Lower leg skin (tissue), 4 donors: ENCODE results near the gene TMEM94. TPM values are rescaled to one million over a fixed set of nuclear protein-coding genes. Genes with fewer than 3 reads are reported as not detected.
"Not testable (repeated sequence)": the region's sequence is repeated elsewhere in the genome, so short reads cannot be mapped to it uniquely, and the experiment has no call there.

Experiments used
- DNase-seq, 2 donors: peaks; one replicate each; pipeline ENCODE4 v3.0.0-alpha.2; 2019; ENCODE audit warnings: low spot score in 2 of 2
- H3K4me3 ChIP-seq: fragments of 200-600 bp; sonication (generic); 2 replicates; pipeline ENCODE4 v1.5.1; 2017; ENCODE audit warnings: mild to moderate bottlenecking, low read depth; ENCODE audit not compliant: poor library complexity, severe bottlenecking
- CTCF ChIP-seq, 3 donors: fragments of 450-650 bp; IDR thresholded peaks; one replicate each; pipeline ENCODE4 v1.5.1; 2016; ENCODE audit warnings: antibody characterized with exemption in 3 of 3, mild to moderate bottlenecking in 3 of 3, moderate library complexity in 2 of 3
- POLR2A ChIP-seq, 2 donors: fragments of 450-650 bp; IDR thresholded peaks; one replicate each; pipeline ENCODE4 v1.6.1; 2016 to 2017; ENCODE audit warnings: antibody characterized with exemption in 2 of 2, mild to moderate bottlenecking in 1 of 2, moderate library complexity in 1 of 2
- WGBS, 2 donors: methylation state at CpG; one replicate each; pipeline ENCODE4 v1.1.5; 2018; 5-methylcytosine and 5-hydroxymethylcytosine counted together
- intact Hi-C: fragments of 100-400 bp; cut with DNase I; formaldehyde crosslinking; loops from one replicate; pipeline ENCODE4 v1.15.0; 2023; ENCODE audit warnings: low total_unique reads
- total RNA-seq, 4 donors: library from RNA; depleted of rRNA; stranded (reverse); fragments of >200 nt; gene quantifications; one replicate each; pipeline ENCODE4 v1.1.0, GENCODE V29; 2016

Gene TMEM94
- total RNA-seq, 4 donors from 2014 or later, result 39.3 to 103 (median 79.0) TPM

- DNase-seq, result no peak
- H3K4me3 ChIP-seq, result no peak overlapping the region
- 82 to 84% methylated on average over 6 of the region's 6 CpGs for WGBS, 2 donors
- TF ChIP-seq POLR2A (IDR thresholded peaks at IDR 0.05), result no peak
- no peak for TF ChIP-seq CTCF (IDR thresholded peaks at IDR 0.05)
- intact Hi-C loops, result no loop called here
Measured at GRCh38 chr17:75474736-75475135, 18.3 kb downstream of the TMEM94 start.

- H3K4me3 ChIP-seq, result no peak overlapping the region
- WGBS, 2 donors, result 69 to 83% methylated on average over 12 to 13 of the region's 13 CpGs
- intact Hi-C loops, result no loop called here
- TF ChIP-seq CTCF (IDR thresholded peaks at IDR 0.05) (no peak), POLR2A (IDR thresholded peaks at IDR 0.05) (no peak)
- DNase-seq, result no peak
Measured at GRCh38 chr17:75475144-75475835, 18.9 kb downstream of the TMEM94 start.

- intact Hi-C loops, result no loop called here
- H3K4me3 ChIP-seq, result no peak overlapping the region
- no peak for TF ChIP-seq CTCF (IDR thresholded peaks at IDR 0.05)
- WGBS, 2 donors, result 32 to 45% methylated on average over 3 of the region's 3 CpGs
- DNase-seq, result no peak
Measured at GRCh38 chr17:75475851-75476250, 19.4 kb downstream of the TMEM94 start.

- WGBS, 2 donors, result 56 to 65% methylated on average over 8 of the region's 8 CpGs
- TF ChIP-seq POLR2A (IDR thresholded peaks at IDR 0.05), result no peak
- TF ChIP-seq CTCF (IDR thresholded peaks at IDR 0.05), result no peak
- no peak for DNase-seq
- intact Hi-C loops, result no loop called here
- H3K4me3 ChIP-seq, result no peak overlapping the region
Measured at GRCh38 chr17:75476271-75476671, 19.8 kb downstream of the TMEM94 start.

GRCh38 chr17:75476752-75477489 lies 20.5 kb downstream of the TMEM94 start:
- TF ChIP-seq POLR2A (IDR thresholded peaks at IDR 0.05), result no peak
- no peak for TF ChIP-seq CTCF (IDR thresholded peaks at IDR 0.05)
- intact Hi-C loops, result no loop called here
- no peak overlapping the region for H3K4me3 ChIP-seq
- DNase-seq, result no peak
- WGBS, 2 donors, result 67 to 75% methylated on average over 11 of the region's 11 CpGs

GRCh38 chr17:75477490-75477862 lies 21.0 kb downstream of the TMEM94 start:
- 92 to 99% methylated on average over 11 of the region's 11 CpGs for WGBS, 2 donors
- DNase-seq, intact Hi-C loops, H3K4me3 ChIP-seq: not testable (repeated sequence)
